ENCODE measurements around the gene PSME1.

GRCh38 chr14:24183014-24183481 lies 47.1 kb downstream of the PSME1 start:
- TF ChIP-seq PBX2 (CRISPR knock-in tag; IDR thresholded peaks at IDR 0.05) = no peak
- TF ChIP-seq ZNF703 (CRISPR knock-in tag; IDR thresholded peaks at IDR 0.05; ENCODE audit: borderline replicate concordance) = no peak
- TF ChIP-seq GABPB1 (CRISPR knock-in tag; IDR thresholded peaks at IDR 0.05) = no peak
- TF ChIP-seq CCDC6 (CRISPR knock-in tag; IDR thresholded peaks at IDR 0.05) = no peak

Measured in HepG2 (cell line).